ENCODE measurements around the gene VWA5B1.

Gene VWA5B1

DNA sequence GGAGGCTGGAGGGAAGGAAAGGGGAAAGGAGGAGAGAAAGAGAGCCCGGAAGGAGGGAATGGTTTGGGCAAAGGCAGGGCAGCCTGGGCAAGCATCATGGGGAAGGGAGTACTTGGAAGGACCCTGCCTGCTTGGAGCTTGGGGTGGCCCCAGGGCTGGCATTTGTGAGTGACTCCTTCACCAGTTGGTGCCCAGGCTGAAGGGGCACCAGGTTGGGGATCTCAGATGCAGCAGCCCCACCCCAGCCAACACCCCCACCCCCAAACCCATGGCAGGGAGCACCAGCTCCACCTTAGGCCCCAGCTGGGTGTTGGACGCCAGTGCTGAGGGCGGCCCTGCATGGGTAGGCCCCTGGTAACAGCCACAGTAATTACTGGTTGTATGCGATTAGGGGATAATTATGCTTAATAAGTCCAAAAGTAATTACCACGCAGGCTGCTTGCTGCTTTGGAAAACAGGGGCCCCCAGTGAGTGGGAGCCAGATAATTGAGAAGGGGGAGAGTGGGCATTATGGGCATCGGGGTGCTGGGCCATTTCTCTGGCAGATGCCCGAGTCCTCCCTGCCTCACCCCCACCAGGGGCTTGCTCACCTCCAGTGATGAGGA is 78.3 kb downstream of the VWA5B1 start:
- no peak for DNase-seq

DNA sequence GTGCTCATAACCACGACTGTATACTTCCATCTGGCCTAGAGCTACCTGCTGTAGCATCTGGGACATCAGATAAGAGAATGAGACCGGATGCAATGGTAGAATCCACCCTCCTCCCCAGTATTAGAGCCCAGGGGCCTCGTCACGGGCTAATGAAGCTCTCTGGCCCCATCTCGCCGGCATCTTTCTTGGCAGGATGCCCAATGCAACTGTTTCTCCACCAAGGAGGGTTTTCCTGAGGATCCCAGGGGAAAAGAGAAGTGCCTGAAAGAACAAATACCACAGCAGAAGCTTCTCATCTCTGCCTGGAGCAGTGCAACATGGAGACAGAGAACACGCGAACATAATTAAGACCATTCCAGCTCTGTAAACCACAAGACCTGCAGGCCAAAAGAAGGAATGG is 80.0 kb downstream of the VWA5B1 start:
- peak; percentile 53 for DNase-seq

DNA sequence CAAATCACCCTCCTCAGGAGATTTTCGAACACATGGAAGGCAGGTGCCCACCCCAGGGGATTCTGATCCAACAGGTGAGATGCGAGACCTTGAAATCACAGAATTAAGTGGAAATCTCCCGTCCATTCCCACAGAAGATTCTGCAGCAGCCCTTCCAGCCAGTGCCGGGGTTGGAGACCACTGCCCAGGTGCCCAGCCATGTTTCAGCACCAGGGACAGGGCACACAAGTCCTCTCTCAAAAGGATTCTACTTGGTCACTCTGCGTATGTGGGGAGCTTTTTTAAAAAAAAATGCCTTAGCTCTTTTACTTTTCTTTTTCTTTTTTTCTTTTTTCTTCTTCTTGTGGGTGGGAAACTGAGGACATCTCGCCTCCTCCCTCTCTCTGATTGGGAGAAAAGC is 80.7 kb downstream of the VWA5B1 start:
- DNase-seq = no peak

DNA sequence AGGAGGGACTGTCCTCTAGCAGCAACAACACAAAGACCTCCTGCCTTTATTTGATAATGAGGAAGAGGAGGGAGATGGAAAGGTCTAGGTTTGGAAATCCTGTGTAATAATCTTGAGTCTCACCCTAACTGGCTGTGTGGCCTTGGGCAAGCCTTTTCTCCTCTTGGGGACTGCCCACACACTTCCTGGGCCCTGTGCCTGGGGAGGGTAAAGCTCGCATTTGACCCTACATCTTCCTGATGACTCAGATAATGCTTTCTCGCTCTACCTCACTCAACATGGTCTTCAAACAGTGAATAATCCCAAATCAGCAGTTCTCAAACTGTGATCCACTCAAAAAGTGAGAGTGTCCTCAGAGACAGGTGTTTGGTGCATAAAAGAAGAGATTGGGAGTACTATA is 81.2 kb downstream of the VWA5B1 start:
- no peak for DNase-seq

DNA sequence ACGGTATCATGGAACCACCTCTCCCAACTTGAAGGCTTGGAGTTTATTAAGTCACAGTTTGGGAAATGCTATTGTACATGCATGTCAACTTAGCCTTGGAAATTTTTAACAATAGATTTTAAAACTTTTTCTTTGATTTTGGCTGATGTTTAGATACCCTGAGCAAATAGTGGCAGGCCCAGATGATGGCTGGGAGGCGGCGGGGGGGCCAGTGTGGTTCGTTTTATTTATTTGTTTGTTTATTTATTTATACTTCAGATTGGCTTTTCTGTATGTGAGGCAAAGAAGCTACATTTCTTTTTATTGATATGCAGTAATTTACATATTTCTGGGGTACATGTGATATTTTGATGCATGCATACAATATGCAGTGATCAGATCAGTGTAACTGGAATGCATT is 82.0 kb downstream of the VWA5B1 start:
- DNase-seq = no peak

DNA sequence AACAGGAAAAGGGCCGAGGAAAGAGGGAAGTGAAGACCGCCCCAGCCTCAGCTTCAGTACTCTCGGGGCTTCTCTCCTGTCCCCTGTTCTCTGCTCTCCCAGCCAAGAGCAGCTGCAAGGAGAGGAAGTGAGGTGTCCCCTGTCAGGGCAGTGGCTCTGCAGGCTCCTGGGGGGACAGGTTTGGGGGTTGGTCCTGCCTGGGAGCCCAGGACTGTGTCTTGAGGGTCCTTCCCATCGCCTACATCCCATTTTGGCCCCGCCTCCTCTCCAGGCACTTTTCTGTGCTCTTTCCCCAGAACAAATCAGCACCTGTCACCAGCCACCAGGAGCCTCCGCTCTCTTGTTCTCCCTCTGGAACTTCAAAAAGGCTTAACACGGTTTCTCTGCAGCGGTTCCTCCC is 82.6 kb downstream of the VWA5B1 start:
- no peak for DNase-seq

DNA sequence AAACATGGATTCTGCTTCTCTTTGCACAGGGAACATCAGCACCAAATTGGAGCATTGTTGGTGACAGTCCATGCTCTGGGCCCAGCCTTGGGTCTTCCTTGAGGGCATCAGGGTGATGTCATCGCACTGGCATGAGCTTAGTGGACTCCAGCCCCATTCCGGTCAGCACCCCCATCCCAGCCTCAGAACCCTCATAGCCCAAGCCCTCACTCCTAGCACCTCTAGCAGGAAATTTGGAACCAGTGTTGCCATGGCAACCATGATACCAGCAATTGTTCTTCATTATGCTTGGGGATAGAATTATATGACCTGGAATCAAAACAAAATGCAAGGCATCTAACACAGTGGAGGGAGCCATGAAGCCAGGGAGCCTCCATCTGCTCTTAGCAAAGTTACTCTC is 83.1 kb downstream of the VWA5B1 start:
- no peak for DNase-seq

DNA sequence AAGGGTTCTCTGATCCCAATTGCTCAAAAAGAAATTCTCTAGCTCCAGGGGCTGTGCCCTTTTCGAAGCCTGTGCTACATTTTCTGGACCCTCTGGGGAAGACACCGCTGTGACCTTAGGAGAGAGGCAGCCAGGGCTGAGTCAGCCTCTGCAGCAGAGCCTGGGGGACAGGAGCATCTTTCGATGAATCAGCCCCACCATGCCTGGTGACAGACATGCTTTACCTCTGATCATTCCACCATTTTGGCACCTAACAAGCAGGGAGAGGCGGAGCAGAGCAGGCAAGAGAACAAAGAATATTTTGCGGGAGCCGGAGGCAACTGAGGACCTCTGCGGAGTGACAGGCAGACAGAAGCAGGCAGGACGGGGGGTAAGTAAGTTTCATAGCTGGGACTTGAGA is 84.9 kb downstream of the VWA5B1 start:
- no peak for DNase-seq

DNA sequence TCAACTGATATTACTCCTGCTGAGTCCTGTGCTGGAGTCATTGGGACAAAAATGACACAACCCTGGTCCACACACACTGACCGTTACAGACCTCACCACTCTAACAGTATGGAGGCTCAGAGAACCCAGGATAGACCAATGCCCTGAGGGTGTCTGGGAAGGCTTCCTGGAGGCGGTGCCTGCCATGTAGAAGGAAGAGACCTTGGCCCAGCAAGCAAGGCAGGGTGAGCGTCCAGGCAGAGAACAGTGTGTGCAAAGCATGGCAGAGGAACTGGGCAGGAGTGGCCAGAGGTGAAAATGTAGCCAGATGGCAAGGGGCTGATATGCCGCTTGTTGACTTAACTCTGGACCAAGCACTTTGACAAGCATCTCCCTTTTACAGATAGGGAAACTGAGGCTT is 85.5 kb downstream of the VWA5B1 start:
- no peak for DNase-seq

DNA sequence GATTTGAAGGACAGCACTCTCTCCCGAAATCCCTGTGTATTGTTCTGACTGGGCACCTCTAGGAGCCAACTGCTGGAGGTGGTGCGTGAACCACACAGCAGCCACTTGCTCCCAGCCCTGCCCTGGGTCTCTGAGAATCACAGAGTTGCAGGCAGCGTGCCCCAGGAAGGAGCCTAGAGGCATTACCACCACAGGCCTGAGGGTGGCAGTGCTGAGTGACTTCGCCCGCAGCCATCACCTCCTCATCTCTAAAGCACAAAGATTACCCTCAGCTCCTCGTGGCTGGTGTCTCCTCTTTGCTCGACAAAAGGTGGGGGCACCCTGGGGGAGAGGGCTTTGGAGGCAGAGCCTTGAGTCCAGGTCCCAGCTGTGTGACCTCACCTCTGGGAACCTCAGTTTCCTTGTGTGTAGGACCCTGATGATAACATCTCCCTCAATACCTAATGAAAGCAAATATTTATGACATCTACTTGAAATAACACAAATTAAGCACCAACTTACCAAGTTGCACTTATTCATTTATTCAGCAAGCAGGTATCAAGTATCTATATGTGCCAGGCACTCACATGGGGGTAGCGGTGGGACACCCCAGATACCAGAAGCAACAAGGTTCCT is 86.3 kb downstream of the VWA5B1 start:
- DNase-seq = no peak

DNA sequence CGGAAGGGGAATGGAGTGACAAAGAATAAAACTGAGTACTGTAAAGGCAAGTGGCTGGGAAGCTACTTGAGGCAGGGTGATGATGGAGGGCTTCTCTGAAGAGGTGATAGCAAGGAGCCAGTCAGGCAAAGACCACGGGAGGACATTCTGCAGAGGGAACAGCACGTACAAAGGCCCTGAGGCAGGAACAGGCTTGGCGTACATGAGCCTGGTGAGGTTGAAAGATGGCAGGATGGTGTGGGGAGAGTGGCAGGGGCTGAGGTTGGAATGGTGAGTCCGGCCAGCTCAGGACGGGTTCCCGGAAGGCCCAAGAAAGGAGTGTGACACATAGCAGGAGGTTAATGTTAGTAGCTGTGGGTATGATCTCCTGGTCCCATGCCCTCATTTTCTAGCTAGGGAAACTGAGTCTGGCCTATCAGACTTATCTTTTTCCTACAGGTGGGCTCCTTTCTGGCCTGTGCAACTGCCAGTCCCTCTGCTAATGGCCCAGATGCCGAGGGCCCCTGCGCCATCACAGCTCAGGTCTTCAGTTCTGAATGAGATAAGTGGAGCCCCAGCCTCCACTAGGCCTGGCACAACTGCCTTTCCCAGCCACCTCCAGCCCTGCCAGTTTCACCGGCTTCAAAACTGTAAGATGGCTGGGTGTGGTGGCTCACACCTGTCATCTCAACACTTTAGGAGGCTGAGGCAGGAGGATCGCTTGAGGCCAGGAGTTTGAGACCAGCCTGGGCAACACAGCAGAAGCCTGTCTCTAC is 87.0 kb downstream of the VWA5B1 start:
- no peak for DNase-seq

DNA sequence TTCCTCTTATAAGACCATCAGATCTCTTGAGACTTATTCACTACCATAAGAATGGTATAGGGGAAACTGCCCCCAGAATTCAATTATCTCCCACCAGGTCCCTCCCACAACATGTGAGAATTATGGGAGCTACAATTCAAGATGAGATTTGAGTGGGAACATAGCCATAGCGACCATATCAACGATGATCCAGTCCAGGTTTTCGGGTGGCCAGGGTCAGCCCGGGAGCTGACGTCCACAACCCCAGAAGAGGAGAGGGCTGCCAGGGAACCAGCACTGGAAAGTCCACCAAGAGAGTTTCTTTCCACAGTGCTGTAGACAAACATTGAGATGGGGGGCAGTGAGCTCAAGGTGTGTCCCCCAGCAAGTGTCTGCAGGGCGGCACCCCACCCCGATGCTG is 88.4 kb downstream of the VWA5B1 start:
- no peak for DNase-seq

DNA sequence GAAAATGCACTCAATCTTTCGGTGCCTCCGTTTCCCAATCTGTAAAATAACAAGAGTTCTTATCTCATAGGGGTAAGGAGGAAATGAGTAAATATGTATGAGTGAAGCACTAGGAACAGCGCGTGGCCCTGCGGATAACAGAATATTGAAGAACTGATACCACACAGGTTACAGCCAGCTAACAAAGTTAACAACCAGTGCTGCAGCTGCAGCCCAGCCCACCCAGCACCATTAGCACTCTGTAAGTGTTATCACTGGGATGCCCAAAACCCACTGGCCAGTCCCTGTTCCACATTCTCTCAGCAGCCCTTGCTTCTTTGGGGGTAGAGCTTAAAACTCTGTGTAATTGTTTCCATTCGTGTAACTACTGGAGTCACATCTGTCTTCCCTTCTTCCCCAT is 89.5 kb downstream of the VWA5B1 start:
- DNase-seq = no peak

DNA sequence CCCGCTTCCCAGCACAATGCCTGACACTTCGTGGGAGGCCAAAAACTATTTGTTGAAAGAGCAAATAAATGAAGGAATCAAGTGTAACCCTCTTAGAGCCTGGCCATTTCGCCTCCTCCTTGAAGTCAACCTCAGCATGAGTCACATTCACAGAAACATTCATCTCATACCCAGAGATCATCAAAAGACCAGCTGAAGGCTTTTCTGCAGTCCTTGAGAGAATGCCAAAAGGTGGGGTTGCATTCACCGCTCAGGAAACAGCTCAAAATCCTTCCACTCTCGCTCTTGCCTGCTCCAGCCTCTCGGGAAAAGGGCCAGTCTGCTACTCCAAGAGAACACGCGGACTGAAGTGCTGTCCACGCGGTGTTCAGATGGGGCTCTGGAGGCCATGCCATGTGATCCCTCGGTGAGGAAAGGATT is 90.0 kb downstream of the VWA5B1 start:
- no peak for DNase-seq

DNA sequence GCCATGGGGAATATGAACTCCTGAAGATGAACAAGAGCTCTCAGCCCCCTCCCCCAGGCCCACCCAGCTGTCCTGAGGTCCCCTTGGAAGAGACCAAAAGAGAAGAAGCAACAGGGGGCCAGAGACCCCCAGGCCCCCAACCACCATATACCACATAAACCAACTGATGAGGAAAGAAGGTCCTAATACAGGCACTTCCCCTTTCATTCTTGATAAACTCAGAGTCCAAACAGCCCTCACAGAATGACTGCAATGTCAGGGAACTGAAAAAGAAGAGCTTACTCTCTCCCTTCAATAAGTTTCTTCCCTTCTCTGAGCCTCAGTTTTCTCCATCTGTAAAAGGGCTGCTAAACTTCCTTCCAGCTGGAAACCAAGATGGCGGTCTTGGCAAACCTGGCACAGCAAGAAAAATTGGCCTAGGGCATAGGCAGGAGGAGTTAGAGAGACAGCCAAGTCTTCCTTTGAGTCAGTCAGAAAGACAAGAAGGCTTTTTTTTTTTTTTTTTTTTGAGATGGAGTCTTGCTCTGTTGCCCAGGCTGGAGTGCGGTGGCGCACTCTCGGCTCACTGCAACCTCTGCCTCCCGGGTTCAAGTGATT is 90.5 kb downstream of the VWA5B1 start:
- no peak for DNase-seq

DNA sequence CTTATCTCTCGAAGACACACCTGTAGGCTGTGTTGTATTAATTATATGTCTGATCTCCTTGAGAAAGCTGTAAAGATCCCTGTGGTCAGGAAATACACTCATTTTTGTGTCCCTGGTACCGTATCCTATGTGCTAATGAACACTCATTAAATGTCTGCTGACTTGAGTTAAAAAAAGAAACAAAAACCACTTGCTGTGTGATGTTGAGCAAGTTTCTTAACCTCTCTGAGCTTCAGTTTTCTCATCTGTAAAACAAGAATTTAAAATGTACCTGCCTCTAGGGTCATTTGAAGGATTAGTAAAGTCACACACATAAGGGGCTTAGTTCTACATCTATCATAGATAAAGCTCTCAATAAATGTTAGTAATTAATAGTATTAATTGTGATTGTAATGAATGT is 91.3 kb downstream of the VWA5B1 start:
- DNase-seq = no peak

DNA sequence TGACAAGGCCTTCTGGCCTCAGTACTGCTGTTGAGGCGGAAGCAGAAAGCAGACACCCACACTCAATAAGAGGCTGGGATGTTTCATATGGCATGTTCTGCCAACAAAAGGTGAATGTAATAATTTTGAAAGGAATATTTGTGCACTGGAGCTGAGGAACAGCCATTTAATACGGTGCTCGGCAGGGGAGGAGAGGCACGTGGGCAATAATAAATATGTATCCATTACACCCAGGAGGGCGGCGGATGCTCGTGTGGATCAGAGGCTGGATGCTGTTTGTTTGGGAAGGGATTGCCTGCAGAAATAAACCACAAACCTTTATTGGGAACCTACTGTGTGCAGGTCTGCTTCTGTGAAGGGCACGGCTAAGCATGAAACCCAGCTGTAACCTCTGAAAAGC is 92.0 kb downstream of the VWA5B1 start:
- no peak for DNase-seq

DNA sequence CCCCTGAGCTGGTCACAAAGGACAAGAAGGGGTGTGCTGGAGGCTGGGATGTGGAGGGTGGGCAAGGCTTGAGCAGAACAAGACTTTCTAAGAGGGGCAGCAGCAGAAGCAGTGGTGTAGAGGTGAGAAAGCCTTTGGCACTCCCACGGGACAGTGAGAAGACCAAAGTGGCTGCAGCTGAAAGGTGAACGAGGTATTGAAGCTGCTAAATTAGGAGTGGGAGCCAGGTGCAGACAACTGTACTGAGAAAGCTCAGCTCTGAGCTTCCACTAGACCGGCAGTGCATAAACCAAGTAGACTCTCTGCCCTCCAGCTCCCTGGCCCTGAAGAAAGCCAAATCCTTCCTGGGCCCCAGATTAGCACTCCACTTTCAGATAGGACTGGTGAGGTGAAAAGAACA is 93.0 kb downstream of the VWA5B1 start:
- no peak for DNase-seq

DNA sequence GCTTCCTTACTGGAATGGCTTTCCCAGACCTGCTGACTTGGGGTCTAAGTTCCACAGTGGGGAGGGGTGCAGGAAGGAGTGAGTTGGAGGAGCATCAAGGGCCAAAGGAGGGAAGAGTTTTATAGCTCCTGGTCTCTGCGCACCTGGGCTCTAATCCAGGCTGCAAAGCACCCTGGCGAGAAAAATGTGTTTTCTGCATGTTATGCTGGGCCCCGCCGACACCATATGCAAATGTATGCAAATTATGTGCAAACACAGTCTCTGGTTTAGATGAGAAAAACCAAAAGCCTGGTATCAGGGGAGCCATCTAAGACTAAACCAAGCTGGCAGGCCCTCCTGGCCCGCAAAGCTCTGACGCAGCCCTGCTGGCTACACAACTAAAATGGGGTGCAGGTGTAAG is 95.0 kb downstream of the VWA5B1 start:
- no peak for DNase-seq

DNA sequence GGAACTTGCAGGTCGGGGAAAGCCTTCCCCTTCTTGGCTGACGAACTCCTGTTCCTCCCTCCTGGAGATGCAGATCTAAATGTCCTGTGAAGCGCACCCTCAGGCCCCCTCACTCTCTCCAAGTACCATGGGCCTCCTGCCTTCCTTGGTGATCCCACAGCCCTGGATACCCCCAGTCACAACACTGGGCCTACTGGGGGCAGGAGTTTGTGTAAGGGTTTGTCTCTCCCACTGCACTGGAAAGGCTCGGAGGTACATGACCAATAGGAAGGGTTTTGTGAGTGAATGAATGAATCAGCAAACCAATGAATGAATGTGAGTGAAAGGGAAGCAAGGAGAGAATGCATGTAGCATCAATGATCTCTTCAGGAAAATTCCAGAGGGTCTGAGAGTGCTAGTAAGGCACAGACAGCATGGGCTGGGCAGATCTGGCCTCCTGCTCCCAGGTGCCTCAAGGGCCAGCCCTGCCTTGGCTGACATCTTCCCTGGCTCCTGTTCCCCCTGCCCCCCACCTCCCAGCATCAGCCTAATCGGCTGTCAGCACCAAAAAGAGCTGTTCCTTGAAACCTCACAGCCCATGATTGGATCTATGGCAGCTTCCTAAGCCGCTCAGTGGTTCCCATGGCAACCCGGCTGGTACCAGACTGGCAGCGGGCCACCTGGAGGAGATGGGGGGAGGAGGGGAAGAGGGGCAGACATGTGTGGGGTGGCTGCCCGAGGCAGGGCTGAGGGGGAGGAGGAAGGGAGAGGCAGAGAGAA is 95.8 kb downstream of the VWA5B1 start:
- peak; percentile 61 for DNase-seq

DNA sequence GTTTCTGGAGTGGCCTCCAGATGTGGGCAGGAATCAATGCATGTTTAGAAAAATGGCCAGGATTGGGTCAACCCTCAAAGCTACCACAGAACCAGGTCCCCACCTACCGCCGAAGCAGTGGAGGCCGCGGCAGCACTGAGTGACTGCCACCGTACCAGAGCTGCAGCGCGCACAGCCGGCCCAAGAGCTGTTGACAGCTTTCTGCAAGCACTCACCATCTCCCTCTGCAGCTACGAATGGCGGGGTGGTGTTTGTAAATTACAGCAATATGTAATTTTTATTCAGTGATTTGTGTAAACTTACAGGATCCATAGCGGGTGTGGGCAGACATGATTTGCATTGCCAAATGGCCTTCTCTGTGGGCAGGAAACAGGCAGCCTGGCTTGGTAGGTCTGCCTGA is 98.9 kb downstream of the VWA5B1 start:
- DNase-seq = no peak

DNA sequence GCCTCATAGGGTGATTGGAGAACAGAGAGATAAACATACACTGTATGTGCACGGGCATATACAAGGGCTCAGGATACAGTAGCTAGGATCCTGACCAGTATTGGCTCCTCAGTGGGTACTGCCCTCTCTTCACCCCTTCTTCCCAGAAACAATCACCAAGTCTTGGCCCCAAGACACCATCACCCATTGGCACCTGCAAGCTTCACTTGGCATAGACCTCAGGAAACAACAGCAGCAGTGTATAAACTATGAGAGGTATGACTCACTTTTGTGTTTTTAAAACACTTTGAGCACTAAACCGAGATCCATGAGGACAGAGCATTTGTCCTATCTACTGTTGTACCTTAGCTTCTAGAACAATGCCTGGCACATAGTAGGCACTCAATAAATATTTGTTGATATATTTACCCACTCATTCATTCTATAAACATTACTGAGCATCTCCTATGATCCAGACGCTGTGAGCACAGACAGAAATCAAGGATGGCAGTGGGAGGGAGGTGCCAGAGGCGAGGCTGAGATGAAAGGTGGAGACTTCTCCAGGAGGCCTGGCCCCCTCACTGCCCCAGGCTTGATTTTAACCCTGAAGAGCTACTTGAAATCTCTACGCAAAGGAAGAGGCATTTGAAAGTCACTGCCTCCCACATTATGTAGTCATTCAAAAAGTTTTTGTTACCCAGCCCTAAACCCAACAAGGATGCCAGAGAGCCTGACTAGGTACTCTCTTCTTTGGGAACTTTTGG is 100.1 kb downstream of the VWA5B1 start:
- no peak for DNase-seq

DNA sequence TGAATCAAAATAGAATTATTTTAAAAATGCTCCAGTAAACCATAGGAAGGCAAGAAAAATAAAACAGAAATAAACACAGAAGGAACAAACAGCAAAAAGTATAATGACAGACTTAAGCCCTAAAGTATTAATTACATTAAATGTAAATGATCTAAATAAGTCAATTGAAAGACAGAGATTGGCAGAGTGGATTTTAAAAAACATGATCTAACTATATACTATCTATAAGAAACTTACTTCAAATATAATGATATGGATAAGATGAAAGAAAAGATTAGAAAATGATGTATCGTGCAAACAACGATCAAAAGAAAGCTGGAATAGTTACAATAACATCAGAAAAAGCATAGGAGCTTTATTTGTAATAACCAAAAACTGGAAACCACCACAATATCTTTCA is 104.6 kb downstream of the VWA5B1 start:
- no peak for DNase-seq
